RWPE2 (cell line): ENCODE results near the gene CBX2.

Experiments
- ATAC-seq: fragments of 200-7000 bp; cut with Tn5 transposase; 3 replicates; pipeline ENCODE4 v1.9.1; 2021; ENCODE audit warnings: low read depth
- DNase-seq: peaks from one replicate; pipeline ENCODE4 v3.0.0-alpha.2; 2020; ENCODE audit warnings: low spot score
- H3K27ac ChIP-seq: fragments of 450-650 bp; 2 replicates; pipeline ENCODE4 v1.5.1; 2017; ENCODE audit warnings: mild to moderate bottlenecking; ENCODE audit not compliant: poor library complexity, severe bottlenecking
- H3K27me3 ChIP-seq: fragments of 250-450 bp; sonication (Bioruptor Pico); 2 replicates; pipeline ENCODE4 v1.5.1; 2021; ENCODE audit warnings: mild to moderate bottlenecking, moderate library complexity; ENCODE audit not compliant: insufficient read depth, poor library complexity, severe bottlenecking
- H3K36me3 ChIP-seq: fragments of 250-450 bp; sonication (Bioruptor Pico); 2 replicates; pipeline ENCODE4 v1.5.1; 2020; ENCODE audit warnings: low read depth, mild to moderate bottlenecking, moderate library complexity
- H3K4me1 ChIP-seq: fragments of 250-450 bp; sonication (Bioruptor Pico); 2 replicates; pipeline ENCODE4 v1.5.1; 2021; ENCODE audit warnings: mild to moderate bottlenecking, moderate library complexity; ENCODE audit not compliant: insufficient read depth, poor library complexity, severe bottlenecking
- H3K4me3 ChIP-seq: fragments of 250-450 bp; sonication (Bioruptor Pico); 2 replicates; pipeline ENCODE4 v1.5.1; 2021; ENCODE audit warnings: mild to moderate bottlenecking, moderate library complexity; ENCODE audit not compliant: severe bottlenecking
- H3K9me3 ChIP-seq: fragments of 250-450 bp; sonication (Bioruptor Pico); 2 replicates; pipeline ENCODE4 v1.5.1; 2021; ENCODE audit warnings: mild to moderate bottlenecking, moderate library complexity; ENCODE audit not compliant: severe bottlenecking
- TF ChIP-seq, protein P1 (sequence below): fragments of 450-650 bp; IDR thresholded peaks from one replicate; pipeline ENCODE4 v1.5.1; 2017; ENCODE audit warnings: mild to moderate bottlenecking, moderate library complexity; ENCODE audit not compliant: poor library complexity, severe bottlenecking

The CBX2 gene

GRCh38 chr17:79803421-79803996, 25.6 kb downstream of the CBX2 start:
- ATAC-seq (no peak), DNase-seq (no peak)
- H3K4me3 ChIP-seq: no peak overlapping the region
- H3K36me3 ChIP-seq: no peaks in the 10 kb centered on the region
- TF ChIP-seq, protein P1, sequence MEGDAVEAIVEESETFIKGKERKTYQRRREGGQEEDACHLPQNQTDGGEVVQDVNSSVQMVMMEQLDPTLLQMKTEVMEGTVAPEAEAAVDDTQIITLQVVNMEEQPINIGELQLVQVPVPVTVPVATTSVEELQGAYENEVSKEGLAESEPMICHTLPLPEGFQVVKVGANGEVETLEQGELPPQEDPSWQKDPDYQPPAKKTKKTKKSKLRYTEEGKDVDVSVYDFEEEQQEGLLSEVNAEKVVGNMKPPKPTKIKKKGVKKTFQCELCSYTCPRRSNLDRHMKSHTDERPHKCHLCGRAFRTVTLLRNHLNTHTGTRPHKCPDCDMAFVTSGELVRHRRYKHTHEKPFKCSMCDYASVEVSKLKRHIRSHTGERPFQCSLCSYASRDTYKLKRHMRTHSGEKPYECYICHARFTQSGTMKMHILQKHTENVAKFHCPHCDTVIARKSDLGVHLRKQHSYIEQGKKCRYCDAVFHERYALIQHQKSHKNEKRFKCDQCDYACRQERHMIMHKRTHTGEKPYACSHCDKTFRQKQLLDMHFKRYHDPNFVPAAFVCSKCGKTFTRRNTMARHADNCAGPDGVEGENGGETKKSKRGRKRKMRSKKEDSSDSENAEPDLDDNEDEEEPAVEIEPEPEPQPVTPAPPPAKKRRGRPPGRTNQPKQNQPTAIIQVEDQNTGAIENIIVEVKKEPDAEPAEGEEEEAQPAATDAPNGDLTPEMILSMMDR: no peak
- H3K4me1 ChIP-seq: peaks cover 3% of the 10 kb centered on the region
- H3K27ac ChIP-seq: no peak overlapping the region
- peaks cover 100% of the 10 kb centered on the region for H3K27me3 ChIP-seq
- no peaks in the 10 kb centered on the region for H3K9me3 ChIP-seq

DNA sequence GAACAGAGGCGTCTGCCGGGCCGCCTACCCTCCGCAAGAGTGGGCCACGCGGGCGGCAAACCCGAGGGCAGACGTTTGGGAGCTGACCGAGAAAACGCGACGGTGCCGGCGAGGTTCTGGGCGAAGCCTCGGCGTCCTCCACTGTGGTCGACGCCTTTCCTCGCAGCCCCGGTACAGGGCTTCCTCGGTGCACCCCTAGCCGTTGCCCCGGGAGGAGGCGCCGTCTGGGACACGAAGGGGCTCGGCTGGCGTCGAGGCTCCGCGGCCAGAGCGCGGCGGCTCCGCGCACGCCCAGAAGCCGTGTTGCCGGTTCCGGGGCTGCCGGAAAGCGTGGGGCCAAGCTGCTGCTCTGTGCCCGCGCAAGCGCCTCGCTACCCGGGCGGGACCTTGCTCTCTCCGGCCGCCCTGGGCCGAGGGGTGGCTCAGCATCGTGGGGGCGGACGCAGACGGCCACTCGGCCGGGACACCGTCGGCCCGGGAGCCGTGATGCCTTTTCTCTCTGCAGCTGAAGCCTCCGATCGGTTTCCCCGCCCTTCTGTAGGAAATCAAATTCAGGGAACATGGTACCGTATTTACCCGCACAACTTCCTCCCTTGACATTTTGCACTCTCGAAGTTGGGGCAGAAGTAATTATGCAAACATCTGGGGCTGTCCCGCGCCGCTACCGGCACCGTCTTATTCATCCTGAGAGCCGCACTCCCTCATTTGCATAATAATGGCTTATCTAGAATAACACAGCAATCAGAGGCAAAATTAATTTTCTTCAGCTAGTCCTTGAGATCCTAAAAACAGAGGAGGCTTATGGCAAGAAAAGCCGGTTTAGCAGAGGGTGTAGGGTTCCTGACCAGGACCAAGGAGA, 26.3 kb downstream of the CBX2 start:
- Histone ChIP-seq H3K27me3 (peaks cover 100% of the 10 kb centered on the region), H3K27ac (no peak overlapping the region), H3K4me1 (peaks cover 3% of the 10 kb centered on the region), H3K9me3 (no peaks in the 10 kb centered on the region), H3K4me3 (peak overlapping the region; percentile 19), H3K36me3 (no peaks in the 10 kb centered on the region)
- no peak for ATAC-seq
- TF ChIP-seq, protein P1: no peak
- no peak for DNase-seq

DNA sequence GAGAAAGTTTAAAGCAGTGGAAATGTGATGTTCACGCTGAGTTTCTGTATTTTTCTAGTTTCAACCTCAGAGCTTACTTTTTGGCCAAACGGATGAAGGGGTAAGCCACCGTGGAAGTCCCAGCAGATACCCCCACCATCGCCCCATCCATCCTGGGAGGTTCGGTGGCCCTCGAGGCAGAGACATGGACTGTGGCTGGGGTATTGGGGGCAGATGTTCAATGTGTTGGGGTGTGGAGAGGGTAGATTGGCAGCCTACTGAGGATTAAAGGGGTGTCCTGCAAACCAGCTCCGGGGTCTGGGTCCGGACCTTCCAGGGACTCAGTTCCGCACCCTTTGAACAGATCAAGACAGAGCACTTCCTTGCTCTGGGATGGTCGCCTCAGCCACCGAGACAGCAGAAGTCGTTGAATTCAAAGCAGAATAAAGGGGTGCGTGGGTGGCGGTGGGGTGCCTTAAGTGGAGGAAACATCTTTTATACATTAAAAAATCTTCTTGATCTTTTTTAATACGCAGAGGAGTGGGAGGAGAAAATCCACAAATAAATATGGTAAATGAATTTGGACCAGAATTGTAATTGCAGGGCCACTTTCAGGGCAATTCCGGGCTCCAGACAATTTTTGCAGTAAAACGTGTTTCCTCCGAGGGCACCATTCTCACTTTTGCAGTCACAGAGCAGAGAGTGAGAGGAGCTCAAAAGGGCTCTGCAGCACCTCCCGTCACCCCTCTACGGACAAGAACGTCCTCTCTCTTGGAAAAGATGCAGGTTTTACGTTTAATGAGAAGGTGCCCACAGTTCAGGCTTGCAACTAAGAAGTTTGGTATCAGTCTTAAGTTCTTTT, 27.1 kb downstream of the CBX2 start:
- Histone ChIP-seq H3K4me1 (peaks cover 3% of the 10 kb centered on the region), H3K36me3 (no peaks in the 10 kb centered on the region), H3K27me3 (peaks cover 95% of the 10 kb centered on the region), H3K4me3 (no peak overlapping the region), H3K9me3 (no peaks in the 10 kb centered on the region), H3K27ac (no peak overlapping the region)
- DNase-seq: no peak
- TF ChIP-seq, protein P1: no peak
- ATAC-seq: no peak

GRCh38 chr17:79806446-79806760, 28.5 kb downstream of the CBX2 start:
- Histone ChIP-seq H3K9me3 (no peaks in the 10 kb centered on the region), H3K4me1 (peaks cover 2% of the 10 kb centered on the region), H3K36me3 (no peaks in the 10 kb centered on the region), H3K27ac (no peak overlapping the region), H3K27me3 (peaks cover 94% of the 10 kb centered on the region), H3K4me3 (no peak overlapping the region)
- TF ChIP-seq, protein P1: no peak
- ATAC-seq (no peak), DNase-seq (no peak)
